ENCODE data around the gene CLNS1A.
"Not testable (repeated sequence)": the region's sequence is repeated elsewhere in the genome, so short reads cannot be mapped to it uniquely, and the experiment has no call there.

The CLNS1A gene

GRCh38 chr11:77637345-77638165 lies at the start of gene CLNS1A:
Gene CLNS1A (minus strand): TSS chr11:77637794. CDS start chr11:77637714, 80 bp downstream.
- peak; percentile 49 for DNase-seq (ENCODE audit: low read depth, low spot score)

GRCh38 chr11:77687088-77687487 lies 49.5 kb upstream of the CLNS1A start:
- no peak for DNase-seq (ENCODE audit: low read depth, low spot score)

- no peak for DNase-seq (ENCODE audit: low read depth, low spot score)
Observed at GRCh38 chr11:77677138-77677537, 39.5 kb upstream of the CLNS1A start.

- DNase-seq (ENCODE audit: low read depth, low spot score) = no peak
Observed at GRCh38 chr11:77672264-77672663, 34.7 kb upstream of the CLNS1A start.

- no peak for DNase-seq (ENCODE audit: low read depth, low spot score)
Observed at GRCh38 chr11:77669848-77670511, 32.4 kb upstream of the CLNS1A start.

- no peak for DNase-seq (ENCODE audit: low read depth, low spot score)
Observed at GRCh38 chr11:77668760-77669159, 31.2 kb upstream of the CLNS1A start.

GRCh38 chr11:77665240-77665965 lies 27.8 kb upstream of the CLNS1A start:
- no peak for DNase-seq (ENCODE audit: low read depth, low spot score)

GRCh38 chr11:77661670-77662069 lies 24.1 kb upstream of the CLNS1A start:
- no peak for DNase-seq (ENCODE audit: low read depth, low spot score)

- DNase-seq (ENCODE audit: low read depth, low spot score) = no peak
Observed at GRCh38 chr11:77660947-77661346, 23.4 kb upstream of the CLNS1A start.

GRCh38 chr11:77658213-77659013 lies 20.8 kb upstream of the CLNS1A start:
- DNase-seq (ENCODE audit: low read depth, low spot score) = no peak

- DNase-seq (ENCODE audit: low read depth, low spot score) = no peak
Observed at GRCh38 chr11:77656362-77656761, 18.8 kb upstream of the CLNS1A start.

GRCh38 chr11:77654770-77655434 lies 17.3 kb upstream of the CLNS1A start:
- DNase-seq (ENCODE audit: low read depth, low spot score) = no peak

- DNase-seq (ENCODE audit: low read depth, low spot score) = no peak
Observed at GRCh38 chr11:77650123-77650522, 12.5 kb upstream of the CLNS1A start.

- DNase-seq (ENCODE audit: low read depth, low spot score) = no peak
Observed at GRCh38 chr11:77647654-77648305, 10.2 kb upstream of the CLNS1A start.

- no peak for DNase-seq (ENCODE audit: low read depth, low spot score)
Observed at GRCh38 chr11:77644887-77645286, 7.3 kb upstream of the CLNS1A start.

- no peak for DNase-seq (ENCODE audit: low read depth, low spot score)
Observed at GRCh38 chr11:77642228-77642627, 4.6 kb upstream of the CLNS1A start.

GRCh38 chr11:77636731-77637344 lies 756 bp downstream of the CLNS1A start:
- no peak for DNase-seq (ENCODE audit: low read depth, low spot score)

GRCh38 chr11:77633926-77634325 lies 3.7 kb downstream of the CLNS1A start:
- DNase-seq (ENCODE audit: low read depth, low spot score) = not testable (repeated sequence)

GRCh38 chr11:77630157-77630710 lies 7.4 kb downstream of the CLNS1A start:
- no peak for DNase-seq (ENCODE audit: low read depth, low spot score)

Data from activated naive CD8-positive, alpha-beta T cell treated with anti-CD3 and anti-CD28 coated beads, Interleukin-2, amount 50 U/mL, for 16 hours (primary cell).